Measurements from ENCODE around the gene ERICH3. TPM values are rescaled to one million over a fixed set of nuclear protein-coding genes. Genes with fewer than 3 reads are reported as not detected.

Gene ERICH3
- polyA plus RNA-seq, 1 donor (not counting 4 experiments of a cell fraction or from before 2014, with no cell fraction given), result not detected

GRCh38 chr1:74703386-74704182 lies 30.0 kb upstream of the ERICH3 start:
- no peak overlapping the region for H3K4me3 ChIP-seq (ENCODE audit: control insufficient read depth in 2 of 3, extremely low read depth in 1 of 3, insufficient read depth in 2 of 3, low read depth in 1 of 3, low read length in 3 of 3)
- no peak for DNase-seq (ENCODE audit: low read depth, low spot score)
- dilution Hi-C loops (cut with MboI; ENCODE audit: extremely low pct_ligation_motif_present, low sequenced_read_pairs), result no loop called here
- H3K9ac ChIP-seq (ENCODE audit: control insufficient read depth, extremely low read depth, insufficient read depth, low read length), result no peak overlapping the region
- FAIRE-seq, result no peak
- H3K36me3 ChIP-seq (ENCODE audit: control insufficient read depth in 2 of 2, extremely low read depth in 1 of 2, insufficient read depth in 2 of 2, low read length in 2 of 2), result peaks cover 0 to 1% of the 10 kb centered on the region in 2 experiments
- H4K20me1 ChIP-seq (ENCODE audit: control insufficient read depth, extremely low read depth, insufficient read depth, low read length), result no peaks in the 10 kb centered on the region
- H3K27me3 ChIP-seq (ENCODE audit: control insufficient read depth, extremely low read depth, insufficient read depth, low read length), result no peaks in the 10 kb centered on the region
- no peaks in the 10 kb centered on the region for H3K9me3 ChIP-seq (ENCODE audit: control insufficient read depth, low read depth, low read length)
- H3K27ac ChIP-seq (ENCODE audit: control insufficient read depth, insufficient read depth, low read length), result no peak overlapping the region
- no peaks in the 10 kb centered on the region for H3K4me1 ChIP-seq (ENCODE audit: control insufficient read depth, extremely low read depth, insufficient read depth, low read length)
- no peak overlapping the region for H2AFZ ChIP-seq (ENCODE audit: control insufficient read depth, low read length)
- TF ChIP-seq EZH2 (IDR thresholded peaks at IDR 0.05; ENCODE audit: low read length) (no peak), CTCF (optimal IDR thresholded peaks at IDR 0.05 in 1 of 3, IDR thresholded peaks at IDR 0.05 in 1 of 3, conservative IDR thresholded peaks at IDR 0.05 in 1 of 3; ENCODE audit: extremely low read depth in 1 of 3, insufficient read depth in 2 of 3, low read length in 3 of 3) (no peak)
- H3K79me2 ChIP-seq (ENCODE audit: control insufficient read depth, insufficient read depth, low read length), result no peaks in the 10 kb centered on the region
- H3K4me2 ChIP-seq (ENCODE audit: control insufficient read depth, extremely low read depth, insufficient read depth, low read depth, low read length), result no peak overlapping the region
- H3K9me1 ChIP-seq (ENCODE audit: control insufficient read depth, extremely low read depth, insufficient read depth, low read length), result no peaks in the 10 kb centered on the region

GRCh38 chr1:74699331-74699730 lies 25.7 kb upstream of the ERICH3 start:
- no peak for FAIRE-seq

More at GRCh38 chr1:74699331-74699730, 25.7 kb upstream of the ERICH3 start:
- Histone ChIP-seq H3K9me1 (ENCODE audit: control insufficient read depth, extremely low read depth, insufficient read depth, low read length) (no peaks in the 10 kb centered on the region), H3K4me3 (ENCODE audit: control insufficient read depth in 2 of 3, extremely low read depth in 1 of 3, insufficient read depth in 2 of 3, low read depth in 1 of 3, low read length in 3 of 3) (no peak overlapping the region), H3K4me2 (ENCODE audit: control insufficient read depth, extremely low read depth, insufficient read depth, low read depth, low read length) (no peak overlapping the region), H3K79me2 (ENCODE audit: control insufficient read depth, insufficient read depth, low read length) (no peaks in the 10 kb centered on the region), H3K9me3 (ENCODE audit: control insufficient read depth, low read depth, low read length) (no peaks in the 10 kb centered on the region), H3K27me3 (ENCODE audit: control insufficient read depth, extremely low read depth, insufficient read depth, low read length) (no peaks in the 10 kb centered on the region), H3K9ac (ENCODE audit: control insufficient read depth, extremely low read depth, insufficient read depth, low read length) (no peak overlapping the region), H3K4me1 (ENCODE audit: control insufficient read depth, extremely low read depth, insufficient read depth, low read length) (no peaks in the 10 kb centered on the region), H2AFZ (ENCODE audit: control insufficient read depth, low read length) (no peak overlapping the region), H4K20me1 (ENCODE audit: control insufficient read depth, extremely low read depth, insufficient read depth, low read length) (no peaks in the 10 kb centered on the region), H3K36me3 (ENCODE audit: control insufficient read depth in 2 of 2, extremely low read depth in 1 of 2, insufficient read depth in 2 of 2, low read length in 2 of 2) (no peaks in the 10 kb centered on the region), H3K27ac (ENCODE audit: control insufficient read depth, insufficient read depth, low read length) (no peak overlapping the region)
- dilution Hi-C loops (cut with MboI; ENCODE audit: extremely low pct_ligation_motif_present, low sequenced_read_pairs), result no loop called here
- no peak for TF ChIP-seq CTCF (optimal IDR thresholded peaks at IDR 0.05 in 1 of 3, IDR thresholded peaks at IDR 0.05 in 1 of 3, conservative IDR thresholded peaks at IDR 0.05 in 1 of 3; ENCODE audit: extremely low read depth in 1 of 3, insufficient read depth in 2 of 3, low read length in 3 of 3)
- DNase-seq (ENCODE audit: low read depth, low spot score), result no peak

All from keratinocyte (primary cell).